Thoracic aorta (tissue), 2 donors: Measurements from ENCODE around the gene PCGF3. TPM values are rescaled to one million over a fixed set of nuclear protein-coding genes. Genes with fewer than 3 reads are reported as not detected.

ENCODE experiments used
- ATAC-seq: fragments of 150-250 bp; one replicate; pipeline ENCODE4 v1.8.0; 2017; ENCODE audit warnings: low read depth; ENCODE audit not compliant: insufficient number of reproducible peaks, low FRiP score
- DNase-seq: peaks from one replicate; pipeline ENCODE4 v3.0.0-alpha.2; 2020; ENCODE audit warnings: low spot score
- H3K27ac ChIP-seq, 2 donors: fragments of 200-600 bp; sonication (generic); 1 replicate in 1 of 2; 2 replicates in 1 of 2; pipeline ENCODE4 v1.5.1; 2016; ENCODE audit warnings: mild to moderate bottlenecking in 2 of 2, moderate library complexity in 2 of 2
- H3K27me3 ChIP-seq: fragments of 200-600 bp; sonication (generic); replicated peaks from 2 replicates; pipeline ENCODE4 v1.6.0; 2016; ENCODE audit warnings: mild to moderate bottlenecking; ENCODE audit not compliant: insufficient read depth
- H3K36me3 ChIP-seq: fragments of 200-600 bp; sonication (generic); one replicate; pipeline ENCODE4 v1.5.1; 2016
- H3K4me1 ChIP-seq, 2 donors: fragments of 200-600 bp; sonication (generic); 1 replicate in 1 of 2; 2 replicates in 1 of 2; pipeline versions ENCODE4 v1.5.1 to v1.6.0; 2016; ENCODE audit warnings: low read depth in 2 of 2, mild to moderate bottlenecking in 1 of 2; ENCODE audit not compliant: control insufficient read depth in 1 of 2
- H3K4me3 ChIP-seq: fragments of 200-600 bp; sonication (generic); 2 replicates; pipeline ENCODE4 v1.5.1; 2016; ENCODE audit warnings: mild to moderate bottlenecking
- H3K9me3 ChIP-seq: fragments of 200-600 bp; sonication (generic); 2 replicates; pipeline ENCODE4 v1.5.1; 2016
- CTCF ChIP-seq: fragments of 200-600 bp; sonication (generic); IDR thresholded peaks from one replicate; pipeline ENCODE4 v1.5.1; 2019; ENCODE audit warnings: antibody characterized with exemption
- total RNA-seq, 2 donors: library from RNA; depleted of rRNA; stranded (reverse); fragments of >200 nt; gene quantifications; one replicate each; pipeline versions ENCODE4 v1.1.0 to v1.2.3, GENCODE V29; 2016

The PCGF3 gene
- total RNA-seq, 2 donors from 2014 or later, result 50.4 to 83.2 TPM

GRCh38 chr4:742742-743311, 37.2 kb downstream of the PCGF3 start:
- H3K36me3 ChIP-seq, result peaks cover 27% of the 10 kb centered on the region
- no peaks in the 10 kb centered on the region for H3K9me3 ChIP-seq
- no peak overlapping the region for H3K27ac ChIP-seq
- no peak for ATAC-seq
- H3K4me1 ChIP-seq, result no peaks in the 10 kb centered on the region
- no peak overlapping the region for H3K4me3 ChIP-seq
- peak; percentile 64 for TF ChIP-seq CTCF
- no peaks in the 10 kb centered on the region for H3K27me3 ChIP-seq
- DNase-seq, result no peak

GRCh38 chr4:743463-744211, 38.0 kb downstream of the PCGF3 start:
- Histone ChIP-seq H3K27me3 (no peaks in the 10 kb centered on the region), H3K36me3 (peaks cover 30% of the 10 kb centered on the region), H3K9me3 (peaks cover 3% of the 10 kb centered on the region), H3K4me3 (no peak overlapping the region), H3K4me1 (no peaks in the 10 kb centered on the region), H3K27ac (no peak overlapping the region)
- ATAC-seq (no peak), DNase-seq (no peak)
- no peak for TF ChIP-seq CTCF

- no peak overlapping the region for H3K4me3 ChIP-seq
- H3K27ac ChIP-seq, result no peak overlapping the region
- H3K27me3 ChIP-seq, result no peaks in the 10 kb centered on the region
- H3K9me3 ChIP-seq, result peaks cover 5% of the 10 kb centered on the region
- ATAC-seq (no peak), DNase-seq (no peak)
- H3K4me1 ChIP-seq, result no peaks in the 10 kb centered on the region
- H3K36me3 ChIP-seq, result peaks cover 30% of the 10 kb centered on the region
- no peak for TF ChIP-seq CTCF
Observed at GRCh38 chr4:744212-744841, 38.7 kb downstream of the PCGF3 start.

- DNase-seq (no peak), ATAC-seq (no peak)
- Histone ChIP-seq H3K4me1 (no peaks in the 10 kb centered on the region), H3K36me3 (peaks cover 29% of the 10 kb centered on the region), H3K9me3 (peaks cover 12% of the 10 kb centered on the region), H3K4me3 (no peak overlapping the region), H3K27me3 (no peaks in the 10 kb centered on the region), H3K27ac (no peak overlapping the region)
- no peak for TF ChIP-seq CTCF
Observed at GRCh38 chr4:747546-748170, 42.0 kb downstream of the PCGF3 start.

- no peak overlapping the region for H3K4me3 ChIP-seq
- DNase-seq (no peak), ATAC-seq (no peak)
- H3K27ac ChIP-seq, result no peak overlapping the region
- H3K9me3 ChIP-seq, result peaks cover 12% of the 10 kb centered on the region
- H3K27me3 ChIP-seq, result no peaks in the 10 kb centered on the region
- H3K4me1 ChIP-seq, result no peaks in the 10 kb centered on the region
- TF ChIP-seq CTCF, result no peak
- H3K36me3 ChIP-seq, result peaks cover 37% of the 10 kb centered on the region
Observed at GRCh38 chr4:748461-748860, 42.8 kb downstream of the PCGF3 start.
